SHP77 (cell line): ENCODE measurements around the gene IGF2BP1.
A peak's percentile ranks its signal among the peaks of the same experiment; 100 is the strongest.
"Not testable (repeated sequence)": the region's sequence is repeated elsewhere in the genome, so short reads cannot be mapped to it uniquely, and the experiment has no call there.

Source experiments
- DNase-seq, 2 experiments: peaks; one replicate each; lab custom pipeline; 2025; lab: John Stamatoyannopoulos, UW

The IGF2BP1 gene

GRCh38 chr17:49020609-49021008 lies 23.4 kb downstream of the IGF2BP1 start:
- no peak for DNase-seq

- DNase-seq = no peak
Observed at GRCh38 chr17:49021095-49021767, 24.0 kb downstream of the IGF2BP1 start.

- DNase-seq = no peak
Observed at GRCh38 chr17:49021768-49022103, 24.6 kb downstream of the IGF2BP1 start.

GRCh38 chr17:49022391-49022941 lies 25.3 kb downstream of the IGF2BP1 start:
- DNase-seq = no peak

- DNase-seq = no peak
Observed at GRCh38 chr17:49024523-49024922, 27.3 kb downstream of the IGF2BP1 start.

- DNase-seq = not testable (repeated sequence)
Observed at GRCh38 chr17:49026447-49026846, 29.3 kb downstream of the IGF2BP1 start.

- no peak for DNase-seq
Observed at GRCh38 chr17:49028271-49028670, 31.1 kb downstream of the IGF2BP1 start.

- DNase-seq = no peak
Observed at GRCh38 chr17:49029801-49030200, 32.6 kb downstream of the IGF2BP1 start.

- peak; percentile 71 to 90 for DNase-seq
Observed at GRCh38 chr17:49031965-49032928, 35.1 kb downstream of the IGF2BP1 start.

- DNase-seq = peak; percentile 74 to 81
Observed at GRCh38 chr17:49035470-49036269, 38.5 kb downstream of the IGF2BP1 start.

- no peak for DNase-seq
Observed at GRCh38 chr17:49036270-49036626, 39.1 kb downstream of the IGF2BP1 start.

- DNase-seq = no peak
Observed at GRCh38 chr17:49038138-49038537, 41.0 kb downstream of the IGF2BP1 start.

GRCh38 chr17:49038544-49038943 lies 41.4 kb downstream of the IGF2BP1 start:
- no peak for DNase-seq

GRCh38 chr17:49039518-49039917 lies 42.3 kb downstream of the IGF2BP1 start:
- not testable (repeated sequence) for DNase-seq

GRCh38 chr17:49041527-49041926 lies 44.3 kb downstream of the IGF2BP1 start:
- DNase-seq = no peak

- no peak for DNase-seq
Observed at GRCh38 chr17:49045376-49045775, 48.2 kb downstream of the IGF2BP1 start.

GRCh38 chr17:49046912-49047311 lies 49.7 kb downstream of the IGF2BP1 start:
- DNase-seq = no peak

- no peak for DNase-seq
Observed at GRCh38 chr17:49049265-49049664, 52.1 kb downstream of the IGF2BP1 start.

- no peak for DNase-seq
Observed at GRCh38 chr17:49050611-49051010, 53.4 kb downstream of the IGF2BP1 start.

GRCh38 chr17:49051269-49051668 lies 54.1 kb downstream of the IGF2BP1 start:
- DNase-seq = no peak

- no peak for DNase-seq
Observed at GRCh38 chr17:49053171-49053829, 56.1 kb downstream of the IGF2BP1 start.
